Prostate gland (tissue), 2 donors: ENCODE measurements around the gene TPM2.

Experiments used
- CTCF ChIP-seq, 4 experiments: fragments of 200-600 bp in 2 of 4; fragments of 450-650 bp in 2 of 4; sonication (generic) in 2 of 4; IDR thresholded peaks; 1 replicate in 3 of 4; 2 replicates in 1 of 4; pipeline ENCODE4 v1.5.1; 2016 to 2019; ENCODE audit warnings: antibody characterized with exemption in 4 of 4, mild to moderate bottlenecking in 2 of 4, moderate library complexity in 2 of 4
- POLR2A ChIP-seq: fragments of 450-650 bp; IDR thresholded peaks from one replicate; pipeline ENCODE4 v1.6.1; 2016; ENCODE audit warnings: antibody characterized with exemption, mild to moderate bottlenecking

GRCh38 chr9:35674025-35674361, 15.7 kb downstream of the TPM2 start:
- no peak for TF ChIP-seq CTCF (IDR thresholded peaks at IDR 0.05)
- no peak for TF ChIP-seq POLR2A
